Measurements from ENCODE around the gene BAIAP3.
A peak's percentile ranks its signal among the peaks of the same experiment; 100 is the strongest.
"Not testable (repeated sequence)": the region's sequence is repeated elsewhere in the genome, so short reads cannot be mapped to it uniquely, and the experiment has no call there.

BAIAP3 gene

DNA sequence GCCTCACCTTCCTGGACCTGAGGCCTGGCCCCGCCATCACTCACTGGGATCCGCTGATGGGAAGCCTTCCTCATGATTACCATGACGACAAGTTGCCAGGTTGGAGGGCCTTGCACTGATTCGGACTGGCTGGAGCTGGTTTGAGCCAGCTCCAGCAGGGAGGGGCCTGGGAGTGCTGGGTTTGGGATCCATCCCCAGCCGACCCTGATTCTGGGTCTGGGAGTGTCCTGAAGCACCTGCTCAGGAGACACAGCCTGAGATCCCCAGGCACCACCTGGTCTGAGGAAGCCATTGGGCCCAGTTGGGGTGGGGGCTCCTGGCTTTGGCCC is 5.9 kb upstream of the BAIAP3 start:
- peaks cover 25% of the 10 kb centered on the region for H3K36me3 ChIP-seq (ENCODE audit: insufficient read depth, low read length)
- H3K27ac ChIP-seq (ENCODE audit: low read depth, low read length): no peak overlapping the region; the same call in 1 of the 2 replicates
- WGBS: 72% methylated on average over 5 of the region's 5 CpGs
- H3K4me3 ChIP-seq (ENCODE audit: low read length): no peak overlapping the region
- H3K27me3 ChIP-seq (ENCODE audit: insufficient read depth, low read length): peaks cover 11% of the 10 kb centered on the region
- H3K9me3 ChIP-seq (ENCODE audit: insufficient read depth, low read depth, low read length): no peaks in the 10 kb centered on the region
- peaks cover 6% of the 10 kb centered on the region; the same call in 1 of the 2 replicates for H3K4me1 ChIP-seq (ENCODE audit: insufficient read depth, low read length)
- H3K9ac ChIP-seq (ENCODE audit: low read depth, low read length): no peak overlapping the region

DNA sequence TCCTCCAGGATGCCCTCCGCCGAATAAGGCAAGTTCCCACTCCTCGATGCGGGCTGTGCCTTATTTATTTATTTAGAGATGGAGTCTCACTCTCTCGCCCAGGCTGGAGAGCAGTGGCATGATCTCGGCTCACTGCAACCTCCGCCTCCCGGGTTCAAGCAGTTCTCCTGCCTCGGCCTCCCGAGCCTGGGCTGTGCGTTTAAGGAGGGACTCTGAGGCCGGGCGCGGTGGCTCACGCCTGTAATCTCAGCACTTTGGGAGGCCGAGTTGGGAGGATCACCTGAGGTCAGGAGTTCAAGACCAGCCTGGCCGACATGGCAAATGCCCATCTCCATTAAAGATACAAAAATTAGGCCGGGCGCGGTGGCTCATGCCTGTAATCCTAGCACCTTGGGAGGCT is 5.3 kb upstream of the BAIAP3 start:
- H3K4me1 ChIP-seq (ENCODE audit: insufficient read depth, low read length); H3K27ac ChIP-seq (ENCODE audit: low read depth, low read length); H3K9me3 ChIP-seq (ENCODE audit: insufficient read depth, low read depth, low read length); H3K4me3 ChIP-seq (ENCODE audit: low read length); H3K9ac ChIP-seq (ENCODE audit: low read depth, low read length): not testable (repeated sequence)
- 93% methylated on average over 20 of the region's 20 CpGs for WGBS
- peaks cover 23% of the 10 kb centered on the region for H3K36me3 ChIP-seq (ENCODE audit: insufficient read depth, low read length)
- peaks cover 17% of the 10 kb centered on the region for H3K27me3 ChIP-seq (ENCODE audit: insufficient read depth, low read length)

DNA sequence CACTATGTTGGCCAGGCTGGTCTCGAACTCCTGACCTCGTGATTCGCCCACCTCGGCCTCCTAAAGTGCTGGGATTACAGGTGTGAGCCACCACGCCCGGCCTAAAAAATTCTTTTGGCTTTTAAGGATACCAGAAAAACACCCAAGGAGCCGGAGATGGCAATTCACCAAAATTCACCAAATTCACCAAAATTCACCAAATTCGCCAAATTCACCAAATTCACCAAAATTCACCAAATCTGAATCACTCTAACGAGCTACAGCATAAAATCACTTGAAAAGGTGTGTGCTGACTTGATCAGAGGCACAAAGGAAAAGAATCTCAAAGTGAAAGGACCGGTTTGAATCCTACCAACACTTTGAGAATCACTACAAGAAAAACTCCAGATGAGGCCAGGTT is 4.5 kb upstream of the BAIAP3 start:
- not testable (repeated sequence) for H3K4me3 ChIP-seq (ENCODE audit: low read length); H3K4me1 ChIP-seq (ENCODE audit: insufficient read depth, low read length); H3K27ac ChIP-seq (ENCODE audit: low read depth, low read length); H3K9me3 ChIP-seq (ENCODE audit: insufficient read depth, low read depth, low read length); H3K9ac ChIP-seq (ENCODE audit: low read depth, low read length)
- H3K36me3 ChIP-seq (ENCODE audit: insufficient read depth, low read length): peaks cover 15% of the 10 kb centered on the region
- H3K27me3 ChIP-seq (ENCODE audit: insufficient read depth, low read length): peaks cover 25% of the 10 kb centered on the region
- 92% methylated on average over 10 of the region's 10 CpGs for WGBS

DNA sequence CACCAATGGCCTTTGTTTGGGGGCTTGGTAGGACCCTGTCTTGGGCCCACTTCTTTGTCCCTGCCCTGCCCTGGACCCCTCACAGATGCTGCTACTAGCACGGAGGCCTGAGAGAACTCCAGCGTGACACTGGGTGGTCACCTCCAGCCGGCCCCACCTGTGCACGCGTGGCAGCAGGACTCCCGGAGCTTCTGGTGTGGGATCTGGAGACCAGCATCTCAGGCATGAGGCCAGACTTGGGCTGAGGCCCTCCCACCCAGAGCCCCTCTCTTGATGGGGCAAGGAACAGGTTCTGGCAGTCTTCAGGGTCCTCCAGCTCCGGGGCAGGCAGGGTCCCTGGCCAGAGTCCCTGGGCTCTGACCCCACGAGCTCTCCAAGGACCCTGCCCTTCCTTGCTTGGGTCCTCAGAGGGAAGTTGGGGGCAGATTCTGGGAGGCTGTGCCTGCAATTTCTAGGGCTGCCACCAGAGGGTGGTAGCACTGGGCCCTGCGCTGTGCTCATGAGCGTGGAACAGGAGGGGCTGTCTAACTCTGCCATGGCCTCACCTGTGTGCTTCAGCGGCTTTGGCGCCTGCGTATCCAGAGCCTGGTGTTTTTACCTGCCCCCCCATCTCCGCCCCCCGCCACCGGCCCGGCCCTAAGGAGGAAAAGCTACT is 3.1 kb upstream of the BAIAP3 start:
- H3K4me1 ChIP-seq (ENCODE audit: insufficient read depth, low read length): peaks cover 6% of the 10 kb centered on the region; the same call in 1 of the 2 replicates
- H3K27me3 ChIP-seq (ENCODE audit: insufficient read depth, low read length): peaks cover 39% of the 10 kb centered on the region
- H3K4me3 ChIP-seq (ENCODE audit: low read length): no peak overlapping the region
- H3K9me3 ChIP-seq (ENCODE audit: insufficient read depth, low read depth, low read length): no peaks in the 10 kb centered on the region
- no peak overlapping the region for H3K9ac ChIP-seq (ENCODE audit: low read depth, low read length)
- peaks cover under 1% of the 10 kb centered on the region; the same call in 1 of the 2 replicates for H3K36me3 ChIP-seq (ENCODE audit: insufficient read depth, low read length)
- no peak overlapping the region; the same call in 1 of the 2 replicates for H3K27ac ChIP-seq (ENCODE audit: low read depth, low read length)
- 69% methylated on average over 17 of the region's 17 CpGs for WGBS

DNA sequence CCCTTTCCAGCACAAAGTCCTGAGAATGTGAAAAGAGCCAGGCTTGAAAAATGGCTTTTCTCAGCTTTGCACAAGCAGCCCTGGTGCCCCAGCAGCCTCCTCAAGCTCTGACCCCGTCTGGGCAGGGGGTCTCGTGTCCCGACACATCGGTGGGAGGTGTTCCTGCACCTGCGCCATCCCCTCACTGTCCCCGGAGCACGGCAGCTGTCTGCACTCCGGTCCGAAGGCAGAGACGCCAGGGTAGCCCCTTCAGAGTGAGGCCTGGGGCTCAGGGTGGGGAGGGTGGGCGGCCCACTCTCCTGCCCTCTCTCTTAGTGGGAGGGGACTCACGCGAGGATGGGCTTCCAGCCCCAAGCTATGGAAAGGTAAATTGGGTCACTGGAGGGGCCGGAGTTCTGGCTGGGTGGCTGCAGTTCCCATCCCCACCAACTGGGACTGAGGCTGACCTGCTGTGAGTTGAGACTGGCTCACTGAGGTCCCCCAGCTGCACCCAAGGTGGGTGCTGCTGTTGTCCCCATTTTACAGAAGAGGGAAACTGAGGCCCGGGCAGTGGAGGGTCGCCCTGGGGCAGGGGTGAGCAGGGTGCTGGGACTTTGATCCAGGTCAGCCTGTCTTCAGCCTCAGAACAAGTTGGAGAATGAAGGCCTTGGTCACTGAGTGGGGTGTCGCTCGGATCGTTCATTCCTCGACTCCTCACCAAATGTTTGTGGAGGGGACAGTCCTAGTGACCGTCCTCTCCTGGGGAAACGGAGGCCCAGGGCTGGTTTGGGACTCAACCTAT is 2.3 kb upstream of the BAIAP3 start:
- Histone ChIP-seq H3K27ac (ENCODE audit: low read depth, low read length) (peak overlapping the region; percentile 36; the same call in 1 of the 2 replicates), H3K9me3 (ENCODE audit: insufficient read depth, low read depth, low read length) (no peaks in the 10 kb centered on the region), H3K4me1 (ENCODE audit: insufficient read depth, low read length) (peaks cover 6% of the 10 kb centered on the region; the same call in 1 of the 2 replicates), H3K9ac (ENCODE audit: low read depth, low read length) (peak overlapping the region; percentile 69; the same call in 1 of the 2 replicates), H3K4me3 (ENCODE audit: low read length) (peak overlapping the region; percentile 51), H3K27me3 (ENCODE audit: insufficient read depth, low read length) (peaks cover 47% of the 10 kb centered on the region), H3K36me3 (ENCODE audit: insufficient read depth, low read length) (no peaks in the 10 kb centered on the region)
- 67% methylated on average over 22 of the region's 22 CpGs for WGBS

DNA sequence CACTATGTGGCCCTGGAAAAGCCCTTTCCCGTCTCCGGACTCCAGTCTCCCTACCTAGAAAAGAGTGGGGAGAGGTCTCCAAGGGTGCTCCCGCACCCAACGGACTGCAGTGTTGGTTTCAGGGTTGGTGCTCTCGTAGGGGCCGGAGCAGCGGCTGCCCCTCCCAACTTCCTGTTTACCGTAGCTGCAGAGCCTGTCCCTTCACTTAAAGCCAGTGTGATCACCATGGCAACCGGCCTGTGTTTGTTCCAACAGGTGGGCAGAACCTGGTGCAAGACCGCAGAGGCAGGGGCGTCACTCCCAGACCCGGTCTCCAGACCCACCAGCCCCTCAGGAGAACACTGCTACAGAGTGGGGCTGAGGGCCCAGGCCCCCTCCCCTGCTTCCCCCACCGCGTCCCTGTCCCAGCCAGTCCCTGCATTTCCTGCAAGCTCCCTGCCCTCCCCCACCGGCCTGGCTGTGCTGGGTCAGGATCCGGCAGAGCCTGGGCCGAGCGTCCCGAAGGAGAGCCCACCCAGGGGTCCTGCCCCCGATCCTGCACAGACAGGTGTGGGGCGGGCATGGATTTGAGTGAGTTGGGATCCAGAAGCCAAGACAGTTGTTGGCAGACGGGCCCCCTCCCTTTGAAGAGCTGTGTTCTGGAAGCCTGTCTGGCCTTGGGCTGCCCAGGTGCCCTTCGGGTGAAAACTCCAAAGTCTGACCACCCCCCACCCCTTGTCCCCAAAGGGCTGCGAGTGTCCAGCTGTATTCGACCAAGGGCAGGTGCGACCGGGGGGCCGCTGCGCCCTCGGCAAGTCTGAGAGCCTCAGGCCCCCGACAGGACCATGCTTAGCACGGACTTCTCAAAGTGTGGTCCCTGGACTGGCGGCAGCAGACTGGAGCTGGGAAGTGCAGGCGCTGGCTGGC is 1.5 kb upstream of the BAIAP3 start:
- 4% methylated on average over 34 of the region's 34 CpGs for WGBS
- Histone ChIP-seq H3K27me3 (ENCODE audit: insufficient read depth, low read length) (peaks cover 55% of the 10 kb centered on the region), H3K9me3 (ENCODE audit: insufficient read depth, low read depth, low read length) (no peaks in the 10 kb centered on the region), H3K4me1 (ENCODE audit: insufficient read depth, low read length) (peaks cover 6% of the 10 kb centered on the region; the same call in 1 of the 2 replicates), H3K27ac (ENCODE audit: low read depth, low read length) (peak overlapping the region; percentile 46; the same call in 1 of the 2 replicates), H3K9ac (ENCODE audit: low read depth, low read length) (peak overlapping the region; percentile 69), H3K4me3 (ENCODE audit: low read length) (peak overlapping the region; percentile 51), H3K36me3 (ENCODE audit: insufficient read depth, low read length) (no peaks in the 10 kb centered on the region)

DNA sequence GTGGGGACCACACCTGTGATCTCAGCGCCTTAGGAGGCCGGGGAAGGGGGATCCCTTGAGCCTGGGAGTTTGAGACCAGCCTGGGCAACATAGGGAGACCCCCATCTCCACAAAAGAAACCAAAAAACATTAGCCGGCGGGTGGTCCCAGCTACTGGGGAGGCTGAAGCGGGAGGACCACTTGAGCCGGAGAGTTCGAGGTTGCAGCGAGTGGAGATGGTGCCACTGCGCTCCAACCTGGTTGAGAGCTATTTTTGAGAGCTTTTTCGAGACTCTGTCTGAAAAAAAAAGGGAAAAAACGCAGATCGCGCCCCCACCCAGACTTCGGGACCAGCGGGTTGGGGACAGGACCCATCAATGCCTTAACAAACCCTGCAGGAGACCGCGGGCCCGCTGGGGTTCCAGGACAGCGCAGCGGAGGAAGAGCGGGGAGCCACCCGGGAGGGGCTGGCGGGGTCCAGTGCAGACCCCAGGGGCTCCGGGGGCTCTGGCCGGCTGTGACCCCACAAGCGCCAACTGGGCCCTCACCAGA is 762 bp upstream of the BAIAP3 start:
- peak overlapping the region; percentile 69; the same call in 1 of the 2 replicates for H3K9ac ChIP-seq (ENCODE audit: low read depth, low read length)
- no peaks in the 10 kb centered on the region for H3K9me3 ChIP-seq (ENCODE audit: insufficient read depth, low read depth, low read length)
- no peaks in the 10 kb centered on the region for H3K36me3 ChIP-seq (ENCODE audit: insufficient read depth, low read length)
- H3K27ac ChIP-seq (ENCODE audit: low read depth, low read length): no peak overlapping the region
- WGBS: 12% methylated on average over 26 of the region's 26 CpGs
- H3K4me1 ChIP-seq (ENCODE audit: insufficient read depth, low read length): peaks cover 6% of the 10 kb centered on the region; the same call in 1 of the 2 replicates
- H3K27me3 ChIP-seq (ENCODE audit: insufficient read depth, low read length): peaks cover 57% of the 10 kb centered on the region
- H3K4me3 ChIP-seq (ENCODE audit: low read length): peak overlapping the region; percentile 51

DNA sequence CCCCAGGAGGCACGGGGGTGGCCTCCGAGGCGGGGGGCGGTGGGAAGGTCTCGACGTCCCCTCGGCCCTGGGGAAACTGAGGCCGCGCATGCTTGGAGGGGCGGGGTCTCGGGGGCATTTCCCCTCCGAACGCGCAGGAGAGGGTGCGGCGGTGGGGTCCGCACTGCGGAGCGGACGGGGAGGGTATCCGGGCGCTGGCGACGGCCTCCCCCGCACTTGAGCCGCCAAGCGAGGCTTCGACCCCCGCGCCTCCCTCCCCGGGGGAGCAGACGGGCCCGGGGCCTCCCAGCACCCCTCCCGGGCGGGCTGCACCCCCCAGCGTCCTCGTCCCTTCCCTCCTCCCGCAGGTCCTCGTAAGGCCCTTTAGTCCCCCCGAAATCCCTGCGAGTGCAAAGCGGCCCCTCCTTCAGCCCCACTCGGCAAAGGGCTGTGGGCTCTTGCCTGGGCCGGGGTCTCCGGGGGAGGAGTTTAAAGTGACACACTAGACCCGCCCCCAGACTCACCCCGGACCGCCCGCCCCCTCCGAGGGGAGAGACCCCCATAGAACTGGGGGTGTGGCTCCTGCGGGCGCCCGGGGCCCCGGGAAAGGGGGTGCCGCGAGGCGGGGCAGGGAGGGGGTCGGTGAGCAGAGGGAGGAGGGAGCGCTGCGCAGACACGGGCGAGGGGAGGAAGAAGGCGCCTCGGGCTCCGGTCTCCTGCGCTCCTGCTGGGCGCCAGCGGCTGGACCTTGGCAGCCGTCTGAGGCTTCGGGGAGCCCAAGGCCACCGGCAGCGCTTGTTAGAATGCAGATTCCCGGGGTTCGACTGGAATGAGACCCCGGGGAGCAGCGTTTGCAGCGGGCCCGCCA is 632 bp downstream of the BAIAP3 start:
- H3K4me1 ChIP-seq (ENCODE audit: insufficient read depth, low read length): peaks cover 6% of the 10 kb centered on the region; the same call in 1 of the 2 replicates
- H3K4me3 ChIP-seq (ENCODE audit: low read length): peak overlapping the region; percentile 43
- no peak overlapping the region for H3K9ac ChIP-seq (ENCODE audit: low read depth, low read length)
- peaks cover 57% of the 10 kb centered on the region for H3K27me3 ChIP-seq (ENCODE audit: insufficient read depth, low read length)
- 4% methylated on average over 78 of the region's 78 CpGs for WGBS
- no peaks in the 10 kb centered on the region for H3K9me3 ChIP-seq (ENCODE audit: insufficient read depth, low read depth, low read length)
- no peak overlapping the region for H3K27ac ChIP-seq (ENCODE audit: low read depth, low read length)
- no peaks in the 10 kb centered on the region for H3K36me3 ChIP-seq (ENCODE audit: insufficient read depth, low read length)

DNA sequence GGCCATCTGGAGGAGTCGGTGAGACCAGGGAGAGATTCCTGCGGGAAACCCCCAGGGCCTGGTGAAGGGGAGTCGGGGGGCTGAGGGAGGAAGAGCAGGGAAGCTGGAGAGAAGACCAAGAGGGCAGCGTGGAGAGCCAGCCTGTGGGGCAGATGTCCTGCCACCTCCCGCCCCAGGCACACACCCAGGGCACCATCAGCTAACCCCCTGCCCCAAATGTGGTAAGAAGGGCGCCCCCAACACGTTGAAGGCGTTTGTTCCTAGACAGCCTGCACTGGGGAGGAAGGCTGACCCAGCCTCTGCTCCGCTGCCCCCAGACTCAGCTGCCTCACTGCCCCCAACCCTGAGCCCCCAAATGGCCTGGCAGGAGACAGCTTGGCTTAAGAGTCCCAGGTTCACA is 1.3 kb downstream of the BAIAP3 start:
- H3K27me3 ChIP-seq (ENCODE audit: insufficient read depth, low read length): peaks cover 57% of the 10 kb centered on the region
- no peaks in the 10 kb centered on the region for H3K9me3 ChIP-seq (ENCODE audit: insufficient read depth, low read depth, low read length)
- WGBS: 26% methylated on average over 9 of the region's 9 CpGs
- H3K4me3 ChIP-seq (ENCODE audit: low read length): peak overlapping the region; percentile 43; the same call in 1 of the 2 replicates
- no peaks in the 10 kb centered on the region for H3K36me3 ChIP-seq (ENCODE audit: insufficient read depth, low read length)
- no peak overlapping the region for H3K9ac ChIP-seq (ENCODE audit: low read depth, low read length)
- no peak overlapping the region for H3K27ac ChIP-seq (ENCODE audit: low read depth, low read length)
- peaks cover 6% of the 10 kb centered on the region; the same call in 1 of the 2 replicates for H3K4me1 ChIP-seq (ENCODE audit: insufficient read depth, low read length)
